Measurements from ENCODE around the gene DGKI. TPM values are rescaled to one million over a fixed set of nuclear protein-coding genes. Genes with fewer than 3 reads are reported as not detected.

Gene DGKI
- total and polyA plus RNA-seq, 4 donors, result 0.01 to 0.37 (median 0.31) TPM

- 97% methylated on average over 5 of the region's 5 CpGs for WGBS
- Histone ChIP-seq H3K27ac (ENCODE audit: low read depth in 1 of 2, low read length in 2 of 2) (no peak overlapping the region), H3K9ac (ENCODE audit: low read depth in 1 of 2, low read length in 2 of 2) (no peak overlapping the region), H3K9me3 (ENCODE audit: control insufficient read depth in 4 of 4, low read length in 3 of 4) (no peaks in the 10 kb centered on the region), H3K27me3 (ENCODE audit: control insufficient read depth in 4 of 4, insufficient read depth in 4 of 4, low read length in 3 of 4) (no peaks in the 10 kb centered on the region), H3K4me3 (ENCODE audit: low read depth in 1 of 3, low read length in 3 of 3) (no peak overlapping the region), H3K36me3 (ENCODE audit: control insufficient read depth in 4 of 4, insufficient read depth in 3 of 4, low read depth in 1 of 4, low read length in 3 of 4) (peaks cover 17 to 64% (median 48%) of the 10 kb centered on the region in 4 donors), H3K4me1 (ENCODE audit: control insufficient read depth in 4 of 4, insufficient read depth in 4 of 4, low read length in 3 of 4) (no peaks in the 10 kb centered on the region)
- no peak for DNase-seq (ENCODE audit: low spot score)
- TF ChIP-seq HNF4G (IDR thresholded peaks at IDR 0.05), result no peak
- no peak for TF ChIP-seq GABPA (IDR thresholded peaks at IDR 0.05 in 1 of 2, conservative IDR thresholded peaks at IDR 0.05 in 1 of 2)
- no peak for TF ChIP-seq REST (IDR thresholded peaks at IDR 0.05)
- TF ChIP-seq CTCF (IDR thresholded peaks at IDR 0.05; ENCODE audit: low read depth, low read length, missing input control), result no peak
- TF ChIP-seq FOXA2 (IDR thresholded peaks at IDR 0.05), result no peak
- TF ChIP-seq FOXA1 (IDR thresholded peaks at IDR 0.05), result no peak
- TF ChIP-seq ATF3 (IDR thresholded peaks at IDR 0.05), result no peak
- no peak for TF ChIP-seq TAF1 (conservative IDR thresholded peaks at IDR 0.05)
- no peak for TF ChIP-seq HNF4A (conservative IDR thresholded peaks at IDR 0.05)
- TF ChIP-seq EGR1 (IDR thresholded peaks at IDR 0.05; ENCODE audit: low read depth in 2 of 2), result no peak
- no peak for TF ChIP-seq NR2F2 (IDR thresholded peaks at IDR 0.05)
- TF ChIP-seq RAD21 (IDR thresholded peaks at IDR 0.05), result no peak
- TF ChIP-seq MAX (IDR thresholded peaks at IDR 0.05), result no peak
- TF ChIP-seq ZBTB33 (IDR thresholded peaks at IDR 0.05), result no peak
- no peak for TF ChIP-seq YY1 (IDR thresholded peaks at IDR 0.05)
- no peak for TF ChIP-seq SP1 (IDR thresholded peaks at IDR 0.05)
- no peak for TF ChIP-seq JUND (IDR thresholded peaks at IDR 0.05)
- no peak for TF ChIP-seq RXRA (IDR thresholded peaks at IDR 0.05)
Measured at GRCh38 chr7:137885678-137886077, 38.9 kb upstream of the DGKI start.
